ENCODE results near the gene ALDH2.

DNA sequence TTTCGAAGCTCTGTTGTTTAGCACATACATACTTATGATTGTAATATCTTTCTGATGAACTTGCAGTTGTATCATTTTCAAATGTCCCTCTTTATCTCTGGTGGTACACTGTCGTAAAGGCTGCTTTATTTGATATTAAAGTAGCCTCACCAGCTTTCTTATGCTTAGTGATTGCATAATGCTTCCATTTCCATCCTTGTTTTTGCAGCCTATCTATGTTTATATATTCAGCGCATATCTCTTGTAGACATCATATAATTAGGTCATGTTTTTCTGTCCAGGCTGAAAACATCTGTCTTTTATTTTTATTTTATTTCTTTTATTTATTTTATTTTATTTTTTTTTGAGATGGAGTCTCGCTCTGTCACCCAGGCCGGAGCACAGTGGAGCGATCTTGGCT, 46.3 kb upstream of the ALDH2 start:
- TF ChIP-seq POLR2A (IDR thresholded peaks at IDR 0.05; ENCODE audit: low read depth, low read length) (no peak), PAX5 (IDR thresholded peaks at IDR 0.05; ENCODE audit: insufficient read depth, low read length, severe bottlenecking) (no peak), TAF1 (IDR thresholded peaks at IDR 0.05; ENCODE audit: low read depth, low read length) (no peak), POLR2AphosphoS5 (IDR thresholded peaks at IDR 0.05; ENCODE audit: low read depth, low read length) (no peak), SPI1 (IDR thresholded peaks at IDR 0.05; ENCODE audit: low read depth, low read length) (no peak)

Measured in GM12891 (cell line).